Activated CD4-positive, alpha-beta T cell treated with anti-CD3 and anti-CD28 coated beads for 48 hours (primary cell): ENCODE measurements around the gene FOXP4.

Experiments used
- DNase-seq: peaks from one replicate; pipeline ENCODE4 v3.0.0-alpha.2; 2020

FOXP4 gene

GRCh38 chr6:41649596-41649995, 103.4 kb downstream of the FOXP4 start:
- no peak for DNase-seq

GRCh38 chr6:41650120-41650519, 103.9 kb downstream of the FOXP4 start:
- no peak for DNase-seq

GRCh38 chr6:41651246-41651961, 105.2 kb downstream of the FOXP4 start:
- DNase-seq: no peak
